Mucosa of descending colon (tissue), 3 donors: ENCODE results near the gene BBOX1. TPM values are rescaled to one million over a fixed set of nuclear protein-coding genes. Genes with fewer than 3 reads are reported as not detected.

Source experiments
- ATAC-seq: fragments of 200-7000 bp; cut with Tn5 transposase; one replicate; pipeline ENCODE4 v1.9.1; 2020; ENCODE audit warnings: mild to moderate bottlenecking, moderate library complexity
- DNase-seq, 3 donors: peaks; one replicate each; pipeline ENCODE4 v3.0.0-alpha.2; 2020
- H3K36me3 ChIP-seq: fragments of 200-600 bp; one replicate; pipeline ENCODE4 v1.8.0; 2021; ENCODE audit warnings: low read depth, mild to moderate bottlenecking
- H3K4me1 ChIP-seq: fragments of 200-600 bp; one replicate; pipeline ENCODE4 v1.8.0; 2021; ENCODE audit warnings: low read depth, mild to moderate bottlenecking
- H3K4me3 ChIP-seq: fragments of 200-600 bp; one replicate; pipeline ENCODE4 v1.8.0; 2021; ENCODE audit warnings: mild to moderate bottlenecking
- H3K9me3 ChIP-seq: fragments of 200-600 bp; one replicate; pipeline ENCODE4 v1.8.0; 2021; ENCODE audit warnings: mild to moderate bottlenecking
- CTCF ChIP-seq: fragments of 200-600 bp; IDR thresholded peaks from one replicate; pipeline ENCODE4 v1.8.0; 2022; ENCODE audit warnings: antibody characterized with exemption, mild to moderate bottlenecking
- intact Hi-C, 2 donors: fragments of 100-400 bp; cut with DNase I in 1 of 2; cut with micrococcal nuclease in 1 of 2; formaldehyde crosslinking; loops; one replicate each; pipeline versions ENCODE4 v1.11.0 to v1.11.1; 2022; cut with DNase I, micrococcal nuclease
- total RNA-seq, 3 donors: library from RNA; stranded (reverse); fragmentation: NEBNext Ultra II Directional in 2 of 3; extraction: Animal tissue kit (Norgen Biotek cat#: 25700) in 2 of 3; gene quantifications; one replicate each; pipeline versions ENCODE4 v1.2.1 to v1.2.4, GENCODE V29; 2021 to 2023
- donor health status: DM: no; HTN: no; CAD: no; lungs with moderate emphysema.
- donor health status: DM: no; HTN: no; CAD: no.
- donor health status: DM: no; HTN: yes; CAD: no.

The BBOX1 gene
- total RNA-seq, 3 donors from 2014 or later = not detected

GRCh38 chr11:27095887-27096286 is 55.3 kb downstream of the BBOX1 start:
- no peaks in the 10 kb centered on the region for H3K36me3 ChIP-seq
- DNase-seq (no peak), ATAC-seq (no peak)
- H3K4me3 ChIP-seq = no peak overlapping the region
- H3K9me3 ChIP-seq = peaks cover under 1% of the 10 kb centered on the region
- intact Hi-C loops = no loop called here
- H3K4me1 ChIP-seq = no peaks in the 10 kb centered on the region
- TF ChIP-seq CTCF = no peak

GRCh38 chr11:27097551-27097950 is 56.9 kb downstream of the BBOX1 start:
- H3K9me3 ChIP-seq = no peaks in the 10 kb centered on the region
- no peaks in the 10 kb centered on the region for H3K36me3 ChIP-seq
- DNase-seq (no peak), ATAC-seq (no peak)
- TF ChIP-seq CTCF = no peak
- H3K4me1 ChIP-seq = no peaks in the 10 kb centered on the region
- intact Hi-C loops = no loop called here
- no peak overlapping the region for H3K4me3 ChIP-seq

DNA sequence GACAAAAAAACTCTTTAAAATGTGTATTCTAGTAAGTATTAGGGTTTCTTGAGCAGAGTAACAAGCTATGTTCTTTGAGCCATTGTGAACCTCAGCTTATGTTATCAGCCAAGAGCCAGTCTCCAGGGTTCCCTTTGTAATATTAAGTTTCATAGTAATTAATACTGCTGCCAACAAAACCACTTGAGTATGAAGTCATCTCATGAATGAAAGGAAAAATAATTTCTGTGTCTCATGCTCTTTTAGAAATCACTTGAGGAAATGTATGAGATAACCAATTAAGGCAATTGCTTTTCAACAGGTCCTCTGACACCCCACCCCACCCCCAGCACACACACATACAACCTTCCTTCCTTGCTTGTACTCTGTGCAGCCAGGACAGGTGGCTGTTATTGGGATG is 59.9 kb downstream of the BBOX1 start:
- ATAC-seq = no peak
- no peaks in the 10 kb centered on the region for H3K4me1 ChIP-seq
- H3K9me3 ChIP-seq = no peaks in the 10 kb centered on the region
- TF ChIP-seq CTCF = no peak
- H3K4me3 ChIP-seq = no peak overlapping the region
- DNase-seq = no peak
- intact Hi-C loops = no loop called here
- no peaks in the 10 kb centered on the region for H3K36me3 ChIP-seq

- Histone ChIP-seq H3K36me3 (no peaks in the 10 kb centered on the region), H3K4me1 (no peaks in the 10 kb centered on the region), H3K4me3 (no peak overlapping the region), H3K9me3 (no peaks in the 10 kb centered on the region)
- no peak for TF ChIP-seq CTCF
- intact Hi-C loops = no loop called here
- ATAC-seq (no peak), DNase-seq (no peak)
Observed at GRCh38 chr11:27107548-27107947, 66.9 kb downstream of the BBOX1 start.

DNA sequence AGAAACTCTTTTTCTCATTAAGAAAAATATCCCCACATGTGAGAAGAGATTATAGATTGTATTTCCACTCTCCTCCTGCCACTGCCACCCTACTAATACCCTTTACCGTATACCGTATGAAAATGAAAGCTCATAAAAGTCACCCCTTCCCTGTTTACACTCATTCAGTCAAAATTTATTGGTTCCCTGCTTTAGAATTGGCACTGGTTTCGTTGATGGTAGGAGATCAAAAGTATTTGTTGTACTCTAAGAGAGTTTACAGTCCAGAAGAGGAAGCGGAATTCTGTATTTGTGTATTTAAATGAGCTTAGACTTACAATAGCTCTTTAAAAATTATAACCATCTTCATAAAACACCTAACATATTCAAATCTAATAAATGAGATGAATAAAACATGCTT is 68.2 kb downstream of the BBOX1 start:
- Histone ChIP-seq H3K36me3 (no peaks in the 10 kb centered on the region), H3K4me3 (no peak overlapping the region), H3K9me3 (no peaks in the 10 kb centered on the region), H3K4me1 (no peaks in the 10 kb centered on the region)
- intact Hi-C loops = no loop called here
- no peak for DNase-seq
- no peak for TF ChIP-seq CTCF
- ATAC-seq = no peak

DNA sequence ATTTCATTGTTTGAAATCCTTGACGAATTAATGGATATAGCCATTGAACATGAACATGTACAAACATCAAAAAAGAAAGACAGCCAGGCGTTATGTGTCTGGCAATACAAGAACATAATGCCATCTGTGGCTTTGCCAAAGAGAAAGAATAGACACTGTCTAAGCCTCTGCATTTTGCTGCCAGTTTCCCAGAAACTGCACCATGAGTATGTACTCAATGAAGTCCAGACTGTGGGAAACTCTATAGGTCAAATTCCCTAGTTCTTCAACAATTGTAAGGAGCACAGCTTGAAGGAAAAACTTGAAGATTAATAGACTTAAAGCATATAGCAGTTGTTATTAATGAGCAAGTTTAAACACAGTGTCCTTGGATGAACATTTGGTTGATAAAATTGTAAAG is 71.3 kb downstream of the BBOX1 start:
- TF ChIP-seq CTCF = no peak
- Histone ChIP-seq H3K36me3 (no peaks in the 10 kb centered on the region), H3K4me3 (no peak overlapping the region), H3K9me3 (no peaks in the 10 kb centered on the region), H3K4me1 (no peaks in the 10 kb centered on the region)
- DNase-seq = no peak
- no peak for ATAC-seq
- intact Hi-C loops = no loop called here
